Activated CD8-positive, alpha-beta memory T cell treated with anti-CD3 and anti-CD28 coated beads, Interleukin-2, amount 50 U/mL, for 1 hour (primary cell): ENCODE results near the gene FTSJ3.
A peak's percentile ranks its signal among the peaks of the same experiment; 100 is the strongest.

Source experiments
- DNase-seq: peaks from one replicate; pipeline ENCODE4 v3.0.0-alpha.2; 2020; ENCODE audit errors: extremely low read depth

The FTSJ3 gene

DNA sequence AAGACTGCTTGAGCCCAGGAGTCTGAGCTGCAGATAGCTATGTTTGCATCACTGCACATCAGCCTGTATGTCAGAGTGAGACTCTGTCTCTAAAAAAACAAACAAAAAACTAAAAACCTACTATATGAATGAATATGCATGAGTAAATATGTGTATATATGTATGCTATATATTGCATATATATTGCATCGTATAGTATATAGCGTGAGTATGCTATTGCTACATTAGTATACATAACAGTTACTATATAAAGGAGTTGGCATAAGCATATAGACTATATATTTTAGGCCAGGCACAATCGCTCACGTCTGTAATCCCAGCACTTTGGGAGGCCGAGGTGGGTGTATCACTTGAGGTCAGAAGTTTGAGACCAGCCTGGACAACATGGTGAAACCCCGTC lies 37.4 kb downstream of the FTSJ3 start:
- DNase-seq, result no peak

DNA sequence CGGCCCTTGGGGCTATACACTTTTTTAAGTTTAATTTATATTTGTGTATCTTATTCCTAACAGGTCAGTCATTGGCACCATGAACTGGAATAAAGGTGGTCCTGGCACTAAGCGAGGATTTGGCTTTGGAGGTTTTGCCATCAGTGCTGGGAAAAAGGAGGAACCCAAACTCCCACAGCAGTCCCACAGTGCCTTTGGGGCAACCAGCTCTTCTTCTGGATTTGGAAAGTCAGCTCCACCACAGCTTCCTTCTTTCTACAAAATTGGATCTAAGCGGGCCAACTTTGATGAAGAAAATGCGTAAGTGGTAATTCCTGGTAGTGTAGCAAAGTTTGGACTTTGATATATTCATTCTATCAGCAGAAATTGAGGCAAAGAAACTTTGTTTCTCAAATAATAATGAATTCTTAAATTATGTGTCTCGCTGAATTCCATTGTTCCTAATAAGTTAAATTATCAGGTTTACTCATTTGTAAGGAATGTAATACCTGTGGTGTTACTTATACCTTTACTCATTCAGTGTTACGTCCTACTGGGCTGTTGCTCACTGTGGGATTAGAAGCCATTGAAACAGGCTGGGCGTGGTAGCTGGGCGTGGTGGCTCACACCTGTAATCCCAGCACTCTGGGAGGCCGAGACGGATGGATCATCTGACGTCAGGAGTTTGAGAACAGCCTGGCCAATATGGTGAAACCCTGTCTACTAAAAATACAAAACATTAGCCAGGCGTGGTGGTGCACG lies 40.3 kb downstream of the FTSJ3 start:
- DNase-seq, result no peak

GRCh38 chr17:63786117-63786516 lies 41.3 kb downstream of the FTSJ3 start:
- no peak for DNase-seq

GRCh38 chr17:63785556-63785955 lies 41.9 kb downstream of the FTSJ3 start:
- DNase-seq, result no peak

- no peak for DNase-seq
These were observed 43.9 kb downstream of the FTSJ3 start for GRCh38 chr17:63783522-63783921.

DNA sequence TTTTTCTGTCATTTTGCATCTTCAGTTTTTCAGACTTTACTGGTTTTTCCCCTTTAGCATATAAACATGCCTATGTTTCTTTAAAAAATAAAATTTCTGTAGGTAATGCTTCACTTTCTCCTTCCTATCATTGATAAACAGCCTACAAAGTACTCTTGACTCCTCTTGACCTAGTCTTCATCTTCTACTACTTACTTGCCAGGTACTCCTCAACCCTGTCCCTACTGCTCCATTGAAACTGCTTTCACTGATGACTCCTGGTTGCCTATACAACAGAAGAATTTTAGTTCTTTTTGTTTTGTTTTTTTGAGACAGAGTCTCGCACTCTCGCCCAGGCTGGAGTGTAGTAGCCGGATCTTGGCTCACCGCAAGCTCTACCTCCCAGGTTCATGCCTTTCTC lies 46.5 kb downstream of the FTSJ3 start:
- DNase-seq, result no peak

DNA sequence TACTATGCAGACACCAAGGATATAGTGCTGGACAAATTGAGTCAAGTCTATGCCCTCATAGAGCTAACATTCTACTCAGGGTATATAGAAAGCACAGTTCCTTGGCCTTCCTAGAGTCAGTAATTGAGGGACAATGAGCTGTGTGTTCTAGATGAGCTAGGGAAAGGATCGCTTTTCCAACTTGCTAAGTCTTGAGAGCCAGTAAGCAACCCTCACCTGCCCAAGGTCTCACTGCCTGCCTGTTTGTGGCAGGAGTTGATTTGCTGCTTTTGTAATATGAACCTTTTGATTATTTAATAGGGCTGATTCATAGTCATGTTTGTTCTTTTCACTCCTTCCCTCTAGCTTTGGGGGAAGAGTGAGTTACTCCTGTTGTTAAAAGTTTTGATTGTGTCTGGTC lies 47.0 kb downstream of the FTSJ3 start:
- no peak for DNase-seq

- DNase-seq, result no peak
These were observed 52.0 kb downstream of the FTSJ3 start for GRCh38 chr17:63775420-63775819.

GRCh38 chr17:63774969-63775265 lies 52.5 kb downstream of the FTSJ3 start:
- DNase-seq, result no peak

GRCh38 chr17:63774141-63774968 lies 53.1 kb downstream of the FTSJ3 start, which contains the start of gene DDX42:
DDX42 (plus strand) TSS chr17:63774170; CDS start chr17:63787050, 12,880 bp downstream.
- no peak for DNase-seq

GRCh38 chr17:63773272-63774140 lies 54.0 kb downstream of the FTSJ3 start, which contains the start of gene CCDC47:
CCDC47 (minus strand) TSS chr17:63773597; CDS start chr17:63766175, 7,422 bp downstream.
- peak; percentile 96 for DNase-seq

DNA sequence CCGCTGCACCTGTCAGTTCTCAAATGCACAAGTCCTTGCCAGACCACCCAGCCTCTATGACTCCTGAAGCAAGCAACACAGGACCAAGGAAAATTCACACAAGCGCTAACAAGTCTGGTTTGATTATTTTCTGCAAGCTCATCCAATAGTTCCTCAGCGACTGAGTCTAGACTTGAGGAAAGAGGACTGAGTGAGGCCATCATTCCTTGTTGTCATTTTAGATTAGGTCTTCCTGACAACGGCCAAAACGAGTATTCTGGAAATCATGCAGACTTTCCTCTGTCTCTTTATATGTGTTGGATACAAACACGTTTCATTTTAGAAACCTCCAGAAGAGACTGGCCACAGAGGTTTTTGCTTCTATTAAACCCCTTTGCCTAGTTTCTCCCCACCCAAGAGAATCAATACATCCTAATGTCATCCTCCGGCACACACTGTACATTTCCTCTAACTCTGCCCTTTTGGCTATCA lies 54.6 kb downstream of the FTSJ3 start:
- no peak for DNase-seq
